Trophoblast cell (in vitro differentiated cells and primary cell): ENCODE measurements around the gene RPS6KA4.

ENCODE experiments used
- DNase-seq, 2 donors: peaks; one replicate each; pipeline ENCODE4 v3.0.0-alpha.2; 2016
- H2AFZ ChIP-seq: 2 replicates; pipeline ENCODE4 v1.6.1; 2013; ENCODE audit warnings: low read length, moderate library complexity, mild to moderate bottlenecking; ENCODE audit not compliant: insufficient read depth, poor library complexity
- H2AK5ac ChIP-seq: 2 replicates; pipeline ENCODE4 v1.6.1; 2013; ENCODE audit warnings: mild to moderate bottlenecking, low read length
- H2BK120ac ChIP-seq: 2 replicates; pipeline ENCODE4 v1.6.1; 2013; ENCODE audit warnings: low read length, mild to moderate bottlenecking, moderate library complexity; ENCODE audit not compliant: insufficient read depth, poor library complexity
- H2BK12ac ChIP-seq: 2 replicates; pipeline ENCODE4 v1.6.1; 2013; ENCODE audit warnings: mild to moderate bottlenecking, low read length, moderate library complexity
- H2BK5ac ChIP-seq: 2 replicates; pipeline ENCODE4 v1.6.1; 2013; ENCODE audit warnings: low read length, low read depth, moderate library complexity, mild to moderate bottlenecking; ENCODE audit not compliant: poor library complexity
- H3K14ac ChIP-seq: 2 replicates; pipeline ENCODE4 v1.6.1; 2013; ENCODE audit warnings: mild to moderate bottlenecking, low read length
- H3K18ac ChIP-seq: 2 replicates; pipeline ENCODE4 v1.6.1; 2013; ENCODE audit warnings: mild to moderate bottlenecking, low read length
- H3K23ac ChIP-seq: 2 replicates; pipeline ENCODE4 v1.6.1; 2013; ENCODE audit warnings: low read length
- H3K27ac ChIP-seq: 2 replicates; pipeline ENCODE4 v1.5.1; 2013; ENCODE audit warnings: low read depth, mild to moderate bottlenecking, inconsistent platforms, low read length, moderate library complexity
- H3K27me3 ChIP-seq: 2 replicates; pipeline ENCODE4 v1.6.1; 2013; ENCODE audit warnings: inconsistent platforms, mild to moderate bottlenecking, low read length, moderate library complexity; ENCODE audit not compliant: insufficient read depth
- H3K36me3 ChIP-seq, 2 experiments: 1 replicate in 1 of 2; 2 replicates in 1 of 2; pipeline ENCODE4 v1.6.1; 2013; ENCODE audit warnings: low read length in 2 of 2, mild to moderate bottlenecking in 2 of 2, moderate library complexity in 1 of 2; ENCODE audit not compliant: insufficient read depth in 2 of 2, control insufficient read depth in 1 of 2
- H3K4ac ChIP-seq: 2 replicates; pipeline ENCODE4 v1.6.1; 2013; ENCODE audit warnings: low read depth, mild to moderate bottlenecking, low read length, moderate library complexity
- H3K4me1 ChIP-seq, 2 experiments: 1 replicate in 1 of 2; 2 replicates in 1 of 2; pipeline ENCODE4 v1.6.1; 2013; ENCODE audit warnings: low read length in 2 of 2, mild to moderate bottlenecking in 2 of 2, moderate library complexity in 1 of 2; ENCODE audit not compliant: insufficient read depth in 2 of 2, control insufficient read depth in 1 of 2
- H3K4me2 ChIP-seq: 2 replicates; pipeline ENCODE4 v1.6.1; 2013; ENCODE audit warnings: inconsistent platforms, mild to moderate bottlenecking, low read length, moderate library complexity
- H3K4me3 ChIP-seq: 2 replicates; pipeline ENCODE4 v1.5.1; 2013; ENCODE audit warnings: mild to moderate bottlenecking, low read depth, low read length, inconsistent platforms
- H3K79me1 ChIP-seq: one replicate; pipeline ENCODE4 v1.6.1; 2013; ENCODE audit warnings: low read length
- H3K79me2 ChIP-seq: 2 replicates; pipeline ENCODE4 v1.6.1; 2013; ENCODE audit warnings: low read length, mild to moderate bottlenecking; ENCODE audit not compliant: control insufficient read depth, insufficient read depth, poor library complexity
- H3K9ac ChIP-seq: 2 replicates; pipeline ENCODE4 v1.6.1; 2013; ENCODE audit warnings: mild to moderate bottlenecking, low read length
- H3K9me3 ChIP-seq: 2 replicates; pipeline ENCODE4 v1.6.1; 2013; ENCODE audit warnings: low read depth, mild to moderate bottlenecking, control low read depth, inconsistent platforms, low read length; ENCODE audit not compliant: insufficient read depth
- H4K12ac ChIP-seq: 2 replicates; pipeline ENCODE4 v1.6.1; 2013; ENCODE audit warnings: low read depth, mild to moderate bottlenecking, low read length, moderate library complexity
- H4K8ac ChIP-seq: 2 replicates; pipeline ENCODE4 v1.6.1; 2013; ENCODE audit warnings: low read depth, mild to moderate bottlenecking, low read length, moderate library complexity
- H4K91ac ChIP-seq: one replicate; pipeline ENCODE4 v1.6.1; 2013; ENCODE audit warnings: low read depth, mild to moderate bottlenecking, low read length, moderate library complexity
- WGBS: extraction: QIAGEN DNeasy Blood & Tissue Kit; methylation state at CpG from one replicate; pipeline ENCODE4 v1.1.7; 2013; ENCODE audit warnings: missing lambda C conversion rate; ENCODE audit not compliant: insufficient read length, insufficient coverage; ENCODE audit errors: extremely low coverage; 5-methylcytosine and 5-hydroxymethylcytosine counted together

Gene RPS6KA4

DNA sequence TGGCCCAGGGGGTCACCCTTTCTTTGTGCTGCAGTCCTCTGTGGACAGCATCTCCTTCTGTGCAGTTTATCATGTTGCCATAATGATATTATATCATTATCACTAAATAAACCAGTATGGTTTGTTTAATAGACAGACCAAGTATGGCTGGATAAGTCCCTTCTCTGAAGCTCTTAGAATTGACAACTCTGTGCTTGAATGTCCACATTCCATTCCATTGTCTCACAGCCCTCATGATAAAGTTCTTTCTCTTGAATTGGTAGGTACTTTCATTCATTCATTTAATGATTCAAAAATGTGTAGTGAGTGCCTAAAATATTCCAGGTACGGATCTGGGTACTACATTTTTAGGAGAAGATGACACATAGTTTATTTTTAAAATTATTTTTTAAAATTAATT lies 7.8 kb downstream of the RPS6KA4 start:
- no peak overlapping the region for H3K23ac ChIP-seq
- no peak overlapping the region for H2BK5ac ChIP-seq
- H3K27me3 ChIP-seq, result no peaks in the 10 kb centered on the region
- H3K4ac ChIP-seq, result no peak overlapping the region
- no peak overlapping the region for H2AK5ac ChIP-seq
- peaks cover 63 to 73% of the 10 kb centered on the region in 2 experiments for H3K36me3 ChIP-seq
- H2BK120ac ChIP-seq, result no peak overlapping the region
- no peaks in the 10 kb centered on the region for H3K79me1 ChIP-seq
- peaks cover 4% of the 10 kb centered on the region in 2 experiments for H3K4me1 ChIP-seq
- WGBS, result no CpG with 5 or more reads among the region's 1 CpG
- no peak overlapping the region for H3K27ac ChIP-seq
- H2AFZ ChIP-seq, result no peak overlapping the region
- H3K9me3 ChIP-seq, result peaks cover 2% of the 10 kb centered on the region
- no peak overlapping the region for H4K8ac ChIP-seq
- H3K4me3 ChIP-seq, result no peak overlapping the region
- H2BK12ac ChIP-seq, result no peak overlapping the region
- H3K4me2 ChIP-seq, result no peak overlapping the region
- no peak overlapping the region for H3K18ac ChIP-seq
- H3K79me2 ChIP-seq, result no peaks in the 10 kb centered on the region
- H3K14ac ChIP-seq, result no peak overlapping the region
- no peak overlapping the region for H3K9ac ChIP-seq
- DNase-seq, result peak; percentile 73 to 88
- no peak overlapping the region for H4K91ac ChIP-seq
- H4K12ac ChIP-seq, result no peak overlapping the region

DNA sequence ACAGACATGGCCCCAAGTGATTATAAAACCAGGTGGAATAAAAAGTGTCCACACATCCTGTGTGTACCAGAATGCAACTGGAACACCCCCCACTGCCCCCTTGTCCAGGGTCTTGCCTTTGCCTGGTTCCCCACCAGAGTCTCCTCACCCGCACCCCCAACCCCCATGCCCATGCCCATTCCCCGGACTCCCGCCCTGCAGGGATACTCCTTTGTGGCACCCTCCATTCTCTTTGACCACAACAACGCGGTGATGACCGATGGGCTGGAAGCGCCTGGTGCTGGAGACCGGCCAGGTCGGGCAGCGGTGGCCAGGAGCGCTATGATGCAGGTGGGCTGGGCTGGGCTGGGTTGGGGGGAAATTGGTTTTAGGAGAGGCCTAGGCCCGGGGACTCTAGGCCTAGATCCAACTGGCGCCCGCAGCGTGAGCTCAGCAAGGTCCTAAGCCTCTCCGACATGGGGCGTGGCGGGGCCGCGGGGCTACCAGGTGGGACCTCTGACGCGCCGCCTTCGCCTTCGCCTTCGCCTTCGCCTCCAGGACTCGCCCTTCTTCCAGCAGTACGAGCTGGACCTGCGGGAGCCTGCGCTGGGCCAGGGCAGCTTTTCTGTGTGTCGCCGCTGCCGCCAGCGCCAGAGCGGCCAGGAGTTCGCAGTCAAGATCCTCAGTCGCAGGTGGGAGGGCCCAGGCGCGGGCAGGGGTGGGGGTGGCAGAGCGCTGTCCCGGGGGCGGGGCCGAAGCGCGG lies 9.1 kb downstream of the RPS6KA4 start:
- Histone ChIP-seq H4K12ac (no peak overlapping the region), H3K9ac (no peak overlapping the region), H3K4me2 (no peak overlapping the region), H3K36me3 (peaks cover 56 to 61% of the 10 kb centered on the region in 2 experiments), H3K27me3 (no peaks in the 10 kb centered on the region), H3K4me3 (no peak overlapping the region), H3K79me1 (no peaks in the 10 kb centered on the region), H4K91ac (no peak overlapping the region), H2AK5ac (no peak overlapping the region), H2BK12ac (no peak overlapping the region), H2BK120ac (no peak overlapping the region), H3K79me2 (no peaks in the 10 kb centered on the region), H2BK5ac (no peak overlapping the region), H2AFZ (no peak overlapping the region), H3K9me3 (peaks cover 4% of the 10 kb centered on the region), H4K8ac (no peak overlapping the region), H3K14ac (no peak overlapping the region), H3K4ac (no peak overlapping the region), H3K18ac (no peak overlapping the region), H3K23ac (no peak overlapping the region), H3K27ac (no peak overlapping the region), H3K4me1 (peaks cover 4% of the 10 kb centered on the region in 2 experiments)
- DNase-seq, result no peak
- WGBS, result no CpG with 5 or more reads among the region's 46 CpGs

GRCh38 chr11:64368673-64369074 lies 9.7 kb downstream of the RPS6KA4 start:
- no peak overlapping the region for H2BK12ac ChIP-seq
- H2BK5ac ChIP-seq, result no peak overlapping the region

DNA sequence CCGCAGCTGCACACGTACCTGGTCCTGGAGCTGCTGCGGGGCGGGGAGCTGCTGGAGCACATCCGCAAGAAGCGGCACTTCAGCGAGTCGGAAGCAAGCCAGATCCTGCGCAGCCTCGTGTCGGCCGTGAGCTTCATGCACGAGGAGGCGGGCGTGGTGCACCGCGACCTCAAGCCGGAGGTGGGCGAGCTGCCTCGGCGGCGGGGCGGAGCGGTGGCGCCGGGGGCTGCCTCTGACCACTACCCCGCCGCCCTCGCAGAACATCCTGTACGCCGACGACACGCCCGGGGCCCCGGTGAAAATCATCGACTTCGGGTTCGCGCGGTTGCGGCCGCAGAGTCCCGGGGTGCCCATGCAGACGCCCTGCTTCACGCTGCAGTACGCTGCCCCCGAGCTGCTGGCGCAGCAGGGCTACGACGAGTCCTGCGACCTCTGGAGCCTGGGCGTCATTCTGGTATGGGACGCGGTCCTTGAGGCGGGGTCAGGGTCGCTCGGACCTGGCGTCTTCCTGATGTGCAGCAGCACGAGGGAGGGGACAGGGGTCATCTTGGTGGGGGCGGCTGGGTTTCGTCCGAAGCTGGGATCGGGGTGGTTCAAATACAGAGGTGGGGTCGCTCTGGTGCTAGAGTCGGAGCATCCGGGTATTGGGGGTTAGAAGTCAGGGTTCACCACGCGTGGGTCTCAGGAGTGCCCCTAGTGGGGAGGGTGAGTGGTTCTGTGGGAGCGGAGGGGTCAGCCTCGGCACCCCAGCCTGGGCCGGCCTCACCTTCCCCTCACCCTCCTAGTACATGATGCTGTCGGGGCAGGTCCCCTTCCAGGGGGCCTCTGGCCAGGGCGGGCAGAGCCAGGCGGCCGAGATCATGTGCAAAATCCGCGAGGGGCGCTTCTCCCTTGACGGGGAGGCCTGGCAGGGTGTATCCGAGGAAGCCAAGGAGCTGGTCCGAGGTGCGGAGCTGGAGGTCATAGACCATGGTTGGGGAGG lies 10.8 kb downstream of the RPS6KA4 start:
- no peak overlapping the region for H4K91ac ChIP-seq
- H3K14ac ChIP-seq, result no peak overlapping the region
- no peak overlapping the region for H2AFZ ChIP-seq
- H3K18ac ChIP-seq, result no peak overlapping the region
- no peak overlapping the region for H2BK120ac ChIP-seq
- H3K9me3 ChIP-seq, result peaks cover 4% of the 10 kb centered on the region
- H3K4ac ChIP-seq, result no peak overlapping the region
- H2BK5ac ChIP-seq, result no peak overlapping the region
- no peak overlapping the region for H3K23ac ChIP-seq
- DNase-seq, result no peak
- H3K4me3 ChIP-seq, result no peak overlapping the region
- H3K36me3 ChIP-seq, result peaks cover 50 to 53% of the 10 kb centered on the region in 2 experiments
- peaks cover 4 to 6% of the 10 kb centered on the region in 2 experiments for H3K4me1 ChIP-seq
- H3K4me2 ChIP-seq, result no peak overlapping the region
- H3K79me2 ChIP-seq, result no peaks in the 10 kb centered on the region
- no peak overlapping the region for H3K27ac ChIP-seq
- no peaks in the 10 kb centered on the region for H3K79me1 ChIP-seq
- no peaks in the 10 kb centered on the region for H3K27me3 ChIP-seq
- no peak overlapping the region for H4K8ac ChIP-seq
- no CpG with 5 or more reads among the region's 82 CpGs for WGBS
- H2AK5ac ChIP-seq, result no peak overlapping the region
- no peak overlapping the region for H2BK12ac ChIP-seq
- no peak overlapping the region for H4K12ac ChIP-seq
- H3K9ac ChIP-seq, result no peak overlapping the region

More at GRCh38 chr11:64368673-64369074, 9.7 kb downstream of the RPS6KA4 start:
- H4K12ac ChIP-seq, result no peak overlapping the region
- H3K4me1 ChIP-seq, result peaks cover 4 to 6% of the 10 kb centered on the region in 2 experiments
- H3K23ac ChIP-seq, result no peak overlapping the region
- no CpG with 5 or more reads among the region's 28 CpGs for WGBS
- H3K9ac ChIP-seq, result no peak overlapping the region
- no peak overlapping the region for H2AK5ac ChIP-seq
- H3K79me2 ChIP-seq, result no peaks in the 10 kb centered on the region
- H3K4me2 ChIP-seq, result no peak overlapping the region
- H2BK120ac ChIP-seq, result no peak overlapping the region
- H3K18ac ChIP-seq, result no peak overlapping the region
- H2AFZ ChIP-seq, result no peak overlapping the region
- H3K4me3 ChIP-seq, result no peak overlapping the region
- H3K9me3 ChIP-seq, result peaks cover 4% of the 10 kb centered on the region
- DNase-seq, result no peak
- no peak overlapping the region for H3K14ac ChIP-seq
- no peak overlapping the region for H3K27ac ChIP-seq
- no peaks in the 10 kb centered on the region for H3K27me3 ChIP-seq
- no peak overlapping the region for H4K8ac ChIP-seq
- H3K79me1 ChIP-seq, result no peaks in the 10 kb centered on the region
- H4K91ac ChIP-seq, result no peak overlapping the region
- peaks cover 50 to 55% of the 10 kb centered on the region in 2 experiments for H3K36me3 ChIP-seq
- no peak overlapping the region for H3K4ac ChIP-seq
